ENCODE data around the gene MINK1. TPM values are rescaled to one million over a fixed set of nuclear protein-coding genes. Genes with fewer than 3 reads are reported as not detected.
A peak's percentile ranks its signal among the peaks of the same experiment; 100 is the strongest.

MINK1 gene
- polyA plus RNA-seq, 4 donors, result 49.2 to 110 (median 64.7) TPM

- Histone ChIP-seq H3K4me3 (ENCODE audit: low read depth in 1 of 3, low read length in 3 of 3) (peak overlapping the region; percentile 62 to 97 (median 62)), H3K27ac (ENCODE audit: low read depth in 1 of 3, low read length in 2 of 3) (peak overlapping the region; percentile 87 to 96 (median 93)), H3K36me3 (ENCODE audit: control insufficient read depth in 3 of 3, insufficient read depth in 2 of 3, low read depth in 1 of 3, low read length in 3 of 3) (peaks cover 2 to 70% (median 22%) of the 10 kb centered on the region in 3 donors), H3K9me3 (ENCODE audit: control insufficient read depth in 2 of 2, insufficient read depth in 1 of 2, low read depth in 1 of 2, low read length in 1 of 2) (no peaks in the 10 kb centered on the region), H3K4me1 (ENCODE audit: control insufficient read depth in 3 of 3, insufficient read depth in 2 of 3, low read depth in 1 of 3, low read length in 2 of 3) (peaks cover 7 to 33% (median 11%) of the 10 kb centered on the region in 3 donors), H3K27me3 (ENCODE audit: control insufficient read depth in 3 of 3, insufficient read depth in 3 of 3, low read length in 3 of 3) (no peaks in the 10 kb centered on the region)
- WGBS, 3 donors, result 0 to 1% (median 0%) methylated on average over 29 of the region's 29 CpGs
- DNase-seq (peak in 1 of 2 donors; percentile 40), FAIRE-seq (no peak)
Observed at GRCh38 chr17:4940555-4941318, 107.6 kb downstream of the MINK1 start.

- Histone ChIP-seq H3K27ac (ENCODE audit: low read depth in 1 of 3, low read length in 2 of 3) (peak overlapping the region; percentile 87 to 96 (median 93)), H3K4me1 (ENCODE audit: control insufficient read depth in 3 of 3, insufficient read depth in 2 of 3, low read depth in 1 of 3, low read length in 2 of 3) (peaks cover 7 to 38% (median 15%) of the 10 kb centered on the region in 3 donors), H3K4me3 (ENCODE audit: low read depth in 1 of 3, low read length in 3 of 3) (peak overlapping the region; percentile 62 to 97 (median 62)), H3K27me3 (ENCODE audit: control insufficient read depth in 3 of 3, insufficient read depth in 3 of 3, low read length in 3 of 3) (no peaks in the 10 kb centered on the region), H3K9me3 (ENCODE audit: control insufficient read depth in 2 of 2, insufficient read depth in 1 of 2, low read depth in 1 of 2, low read length in 1 of 2) (no peaks in the 10 kb centered on the region), H3K36me3 (ENCODE audit: control insufficient read depth in 3 of 3, insufficient read depth in 2 of 3, low read depth in 1 of 3, low read length in 3 of 3) (peaks cover 2 to 68% (median 26%) of the 10 kb centered on the region in 3 donors)
- WGBS, 3 donors, result 14 to 39% (median 18%) methylated on average over 4 of the region's 4 CpGs
- FAIRE-seq, result no peak
- DNase-seq, result no peak
Observed at GRCh38 chr17:4941319-4941610, 108.1 kb downstream of the MINK1 start.

- Histone ChIP-seq H3K27me3 (ENCODE audit: control insufficient read depth in 3 of 3, insufficient read depth in 3 of 3, low read length in 3 of 3) (no peaks in the 10 kb centered on the region), H3K4me1 (ENCODE audit: control insufficient read depth in 3 of 3, insufficient read depth in 2 of 3, low read depth in 1 of 3, low read length in 2 of 3) (peaks cover 7 to 43% (median 17%) of the 10 kb centered on the region in 3 donors), H3K9me3 (ENCODE audit: control insufficient read depth in 2 of 2, insufficient read depth in 1 of 2, low read depth in 1 of 2, low read length in 1 of 2) (no peaks in the 10 kb centered on the region), H3K36me3 (ENCODE audit: control insufficient read depth in 3 of 3, insufficient read depth in 2 of 3, low read depth in 1 of 3, low read length in 3 of 3) (peaks cover 0 to 60% (median 24%) of the 10 kb centered on the region in 3 donors), H3K4me3 (ENCODE audit: low read depth in 1 of 3, low read length in 3 of 3) (no peak overlapping the region), H3K27ac (ENCODE audit: low read depth in 1 of 3, low read length in 2 of 3) (peak overlapping the region in 2 of 3 donors; percentile 4 to 13)
- FAIRE-seq (no peak), DNase-seq (no peak)
- WGBS, 3 donors, result 76 to 79% (median 79%) methylated on average over 13 of the region's 13 CpGs
Observed at GRCh38 chr17:4942760-4943508, 109.8 kb downstream of the MINK1 start.

- Histone ChIP-seq H3K27me3 (ENCODE audit: control insufficient read depth in 3 of 3, insufficient read depth in 3 of 3, low read length in 3 of 3) (no peaks in the 10 kb centered on the region), H3K36me3 (ENCODE audit: control insufficient read depth in 3 of 3, insufficient read depth in 2 of 3, low read depth in 1 of 3, low read length in 3 of 3) (peaks cover 0 to 51% (median 24%) of the 10 kb centered on the region in 3 donors), H3K9me3 (ENCODE audit: control insufficient read depth in 2 of 2, insufficient read depth in 1 of 2, low read depth in 1 of 2, low read length in 1 of 2) (no peaks in the 10 kb centered on the region), H3K4me3 (ENCODE audit: low read depth in 1 of 3, low read length in 3 of 3) (peak overlapping the region in 1 of 3 donors; percentile 5), H3K4me1 (ENCODE audit: control insufficient read depth in 3 of 3, insufficient read depth in 2 of 3, low read depth in 1 of 3, low read length in 2 of 3) (peaks cover 4 to 31% (median 17%) of the 10 kb centered on the region in 3 donors), H3K27ac (ENCODE audit: low read depth in 1 of 3, low read length in 2 of 3) (peak overlapping the region in 2 of 3 donors; percentile 86)
- DNase-seq (peak in 1 of 2 donors; percentile 53), FAIRE-seq (no peak)
- WGBS, 3 donors, result 25 to 70% (median 39%) methylated on average over 3 of the region's 3 CpGs
Observed at GRCh38 chr17:4944163-4944553, 111.0 kb downstream of the MINK1 start.

- DNase-seq (no peak), FAIRE-seq (no peak)
- Histone ChIP-seq H3K4me3 (ENCODE audit: low read depth in 1 of 3, low read length in 3 of 3) (peak overlapping the region in 1 of 3 donors; percentile 5), H3K27ac (ENCODE audit: low read depth in 1 of 3, low read length in 2 of 3) (peak overlapping the region; percentile 37 to 86 (median 86)), H3K27me3 (ENCODE audit: control insufficient read depth in 3 of 3, insufficient read depth in 3 of 3, low read length in 3 of 3) (no peaks in the 10 kb centered on the region), H3K36me3 (ENCODE audit: control insufficient read depth in 3 of 3, insufficient read depth in 2 of 3, low read depth in 1 of 3, low read length in 3 of 3) (peaks cover 0 to 51% (median 24%) of the 10 kb centered on the region in 3 donors), H3K9me3 (ENCODE audit: control insufficient read depth in 2 of 2, insufficient read depth in 1 of 2, low read depth in 1 of 2, low read length in 1 of 2) (no peaks in the 10 kb centered on the region), H3K4me1 (ENCODE audit: control insufficient read depth in 3 of 3, insufficient read depth in 2 of 3, low read depth in 1 of 3, low read length in 2 of 3) (peaks cover 4 to 31% (median 17%) of the 10 kb centered on the region in 3 donors)
- WGBS, 3 donors, result 43 to 58% (median 48%) methylated on average over 8 of the region's 8 CpGs
Observed at GRCh38 chr17:4944554-4945175, 111.5 kb downstream of the MINK1 start.

- FAIRE-seq (no peak), DNase-seq (peak; percentile 71 to 92)
- Histone ChIP-seq H3K36me3 (ENCODE audit: control insufficient read depth in 3 of 3, insufficient read depth in 2 of 3, low read depth in 1 of 3, low read length in 3 of 3) (peaks cover 0 to 51% (median 24%) of the 10 kb centered on the region in 3 donors), H3K9me3 (ENCODE audit: control insufficient read depth in 2 of 2, insufficient read depth in 1 of 2, low read depth in 1 of 2, low read length in 1 of 2) (no peaks in the 10 kb centered on the region), H3K27me3 (ENCODE audit: control insufficient read depth in 3 of 3, insufficient read depth in 3 of 3, low read length in 3 of 3) (no peaks in the 10 kb centered on the region), H3K4me1 (ENCODE audit: control insufficient read depth in 3 of 3, insufficient read depth in 2 of 3, low read depth in 1 of 3, low read length in 2 of 3) (peaks cover 4 to 34% (median 17%) of the 10 kb centered on the region in 3 donors), H3K27ac (ENCODE audit: low read depth in 1 of 3, low read length in 2 of 3) (peak overlapping the region; percentile 37 to 86 (median 86)), H3K4me3 (ENCODE audit: low read depth in 1 of 3, low read length in 3 of 3) (peak overlapping the region in 1 of 3 donors; percentile 87)
- 17 to 29% (median 18%) methylated on average over 7 of the region's 7 CpGs for WGBS, 3 donors
Observed at GRCh38 chr17:4945176-4945943, 112.2 kb downstream of the MINK1 start.

- Histone ChIP-seq H3K36me3 (ENCODE audit: control insufficient read depth in 3 of 3, insufficient read depth in 2 of 3, low read depth in 1 of 3, low read length in 3 of 3) (peaks cover 0 to 51% (median 24%) of the 10 kb centered on the region in 3 donors), H3K4me3 (ENCODE audit: low read depth in 1 of 3, low read length in 3 of 3) (peak overlapping the region in 2 of 3 donors; percentile 87 to 93), H3K27me3 (ENCODE audit: control insufficient read depth in 3 of 3, insufficient read depth in 3 of 3, low read length in 3 of 3) (no peaks in the 10 kb centered on the region), H3K9me3 (ENCODE audit: control insufficient read depth in 2 of 2, insufficient read depth in 1 of 2, low read depth in 1 of 2, low read length in 1 of 2) (no peaks in the 10 kb centered on the region), H3K4me1 (ENCODE audit: control insufficient read depth in 3 of 3, insufficient read depth in 2 of 3, low read depth in 1 of 3, low read length in 2 of 3) (peaks cover 4 to 40% (median 22%) of the 10 kb centered on the region in 3 donors), H3K27ac (ENCODE audit: low read depth in 1 of 3, low read length in 2 of 3) (peak overlapping the region; percentile 86 to 97 (median 86))
- DNase-seq (no peak), FAIRE-seq (no peak)
- 16 to 27% (median 21%) methylated on average over 3 to 4 of the region's 4 CpGs for WGBS, 3 donors
Observed at GRCh38 chr17:4945944-4946280, 112.8 kb downstream of the MINK1 start.

Data from small intestine (tissue), 7 donors.